Endothelial cell of umbilical vein (primary cell): ENCODE measurements around the gene USF1. TPM values are rescaled to one million over a fixed set of nuclear protein-coding genes. Genes with fewer than 3 reads are reported as not detected.

Experiments used
- BruUV-seq: library from RNA; stranded (reverse); fragments of 400-500 nt; replicated peaks from 2 replicates; lab custom pipeline; 2021; lab: Mats Ljungman, UMichigan
- CTCF ChIA-PET: fragments of 300-600, 350-600 bp; sonication (Branson Sonifier 250); formaldehyde crosslinking; loops from one replicate; lab custom pipeline; 2021; ENCODE audit warnings: antibody characterized with exemption, inconsistent platforms; lab: Charles Lee
- POLR2A ChIA-PET: fragments of 300-600, 350-600 bp; sonication (Branson Sonifier 250); formaldehyde crosslinking; loops from one replicate; lab custom pipeline; 2021; ENCODE audit warnings: antibody characterized with exemption, inconsistent platforms; lab: Charles Lee
- DNase-seq: peaks from one replicate; pipeline ENCODE4 v3.0.0-alpha.2; 2011; ENCODE audit warnings: low read depth, low spot score
- FAIRE-seq: peaks from 2 replicates; lab custom pipeline; 2011; peaks lifted over from hg19 to GRCh38; lab: Jason Lieb, UNC
- H2AFZ ChIP-seq: 2 replicates; pipeline ENCODE4 v1.6.0; 2012; ENCODE audit warnings: low read depth, low read length, control low read depth, inconsistent platforms
- H3K27ac ChIP-seq: 2 replicates; pipeline ENCODE4 v1.5.1; 2011; ENCODE audit warnings: low read depth, mild to moderate bottlenecking, control low read depth, low read length, moderate library complexity; ENCODE audit not compliant: insufficient read depth
- H3K27me3 ChIP-seq, 2 experiments: 2 replicates each; pipeline versions ENCODE4 v1.6.0 to v1.6.1; 2011; ENCODE audit warnings: low read length in 2 of 2, mixed read lengths in 1 of 2; ENCODE audit not compliant: control insufficient read depth in 2 of 2, insufficient read depth in 2 of 2
- H3K36me3 ChIP-seq, 2 experiments: 2 replicates in 1 of 2; 3 replicates in 1 of 2; pipeline ENCODE4 v1.5.1; 2011; ENCODE audit warnings: low read length in 2 of 2, mild to moderate bottlenecking in 1 of 2, moderate library complexity in 1 of 2; ENCODE audit not compliant: control insufficient read depth in 2 of 2, insufficient read depth in 2 of 2; ENCODE audit errors: extremely low read depth in 1 of 2
- H3K4me1 ChIP-seq: 3 replicates; pipeline ENCODE4 v1.5.1; 2011; ENCODE audit warnings: mild to moderate bottlenecking, low read length; ENCODE audit not compliant: control insufficient read depth, insufficient read depth; ENCODE audit errors: extremely low read depth
- H3K4me2 ChIP-seq: 2 replicates; pipeline ENCODE4 v1.6.1; 2011; ENCODE audit warnings: low read length, control low read depth, mixed read lengths; ENCODE audit not compliant: insufficient read depth
- H3K4me3 ChIP-seq, 3 experiments: fragments of 200-600 bp in 1 of 3; sonication (generic), shearing (Covaris generic) in 1 of 3; replicated peaks in 1 of 3; 2 replicates each; pipeline ENCODE4 v1.5.1; 2011 to 2016; ENCODE audit warnings: control low read depth in 3 of 3, low read length in 3 of 3, mild to moderate bottlenecking in 2 of 3, inconsistent platforms in 1 of 3, low read depth in 1 of 3, moderate library complexity in 1 of 3; ENCODE audit not compliant: insufficient read depth in 1 of 3
- H3K79me2 ChIP-seq: 2 replicates; pipeline ENCODE4 v1.6.0; 2012; ENCODE audit warnings: low read length, inconsistent platforms; ENCODE audit not compliant: control insufficient read depth, insufficient read depth
- H3K9ac ChIP-seq: replicated peaks from 2 replicates; pipeline ENCODE3; 2011; ENCODE audit warnings: low read length, control low read depth; ENCODE audit not compliant: insufficient read depth; ENCODE audit errors: extremely low read depth
- H3K9me1 ChIP-seq: replicated peaks from 3 replicates; pipeline ENCODE4 v1.6.0; 2011; ENCODE audit warnings: mild to moderate bottlenecking, low read length; ENCODE audit not compliant: control insufficient read depth, insufficient read depth; ENCODE audit errors: extremely low read depth
- H3K9me3 ChIP-seq: replicated peaks from 2 replicates; pipeline ENCODE4 v1.5.1; 2012; ENCODE audit warnings: low read length, inconsistent platforms; ENCODE audit not compliant: control insufficient read depth, insufficient read depth
- H4K20me1 ChIP-seq: replicated peaks from 2 replicates; pipeline ENCODE3; 2011; ENCODE audit warnings: mild to moderate bottlenecking, low read length; ENCODE audit not compliant: control insufficient read depth, insufficient read depth; ENCODE audit errors: extremely low read depth
- EZH2 ChIP-seq: IDR thresholded peaks from 2 replicates; pipeline ENCODE4 v1.6.1; 2012; ENCODE audit warnings: borderline replicate concordance, low read depth, mild to moderate bottlenecking, moderate library complexity, low read length, inconsistent platforms; ENCODE audit not compliant: severe bottlenecking
- JUN ChIP-seq: IDR thresholded peaks from 2 replicates; pipeline ENCODE4 v1.6.1; 2011; ENCODE audit warnings: borderline replicate concordance, low read depth; ENCODE audit not compliant: insufficient read length, insufficient read depth
- MYC ChIP-seq: IDR thresholded peaks from one replicate; pipeline ENCODE4 v1.6.1; 2011; ENCODE audit warnings: mild to moderate bottlenecking, low read depth, low read length
- POLR2A ChIP-seq: IDR thresholded peaks from 2 replicates; pipeline ENCODE4 v1.6.1; 2012; ENCODE audit warnings: low read depth, mild to moderate bottlenecking, control low read depth, low read length
- dilution Hi-C: fragments of 300-500 bp; cut with MboI; formaldehyde crosslinking; loops from one replicate; pipeline ENCODE4 v1.15.0; 2019; ENCODE audit warnings: low sequenced_read_pairs; ENCODE audit not compliant: extremely low pct_ligation_motif_present
- intact Hi-C: fragments of 100-400 bp; cut with micrococcal nuclease; formaldehyde crosslinking; loops from one replicate; pipeline ENCODE4 v1.10.0; 2022
- polyA plus RNA-seq, 4 experiments: library from polyadenylated mRNA; depleted of rRNA in 3 of 4; stranded (reverse) in 3 of 4; unstranded in 1 of 4; fragments of >200 nt; gene quantifications; 2 replicates each; pipeline versions ENCODE4 v1.2.1 to v1.2.3, GENCODE V29; 2011 to 2012; ENCODE audit warnings: missing spikeins in 1 of 4
- total RNA-seq: library from RNA; stranded (reverse); gene quantifications from 2 replicates; pipeline ENCODE4 v1.2.3, GENCODE V29; 2021

The USF1 gene
- total and polyA plus RNA-seq, 2 donors (not counting 3 experiments of a cell fraction or from before 2014, with no cell fraction given), result 53.4 to 56.7 TPM

DNA sequence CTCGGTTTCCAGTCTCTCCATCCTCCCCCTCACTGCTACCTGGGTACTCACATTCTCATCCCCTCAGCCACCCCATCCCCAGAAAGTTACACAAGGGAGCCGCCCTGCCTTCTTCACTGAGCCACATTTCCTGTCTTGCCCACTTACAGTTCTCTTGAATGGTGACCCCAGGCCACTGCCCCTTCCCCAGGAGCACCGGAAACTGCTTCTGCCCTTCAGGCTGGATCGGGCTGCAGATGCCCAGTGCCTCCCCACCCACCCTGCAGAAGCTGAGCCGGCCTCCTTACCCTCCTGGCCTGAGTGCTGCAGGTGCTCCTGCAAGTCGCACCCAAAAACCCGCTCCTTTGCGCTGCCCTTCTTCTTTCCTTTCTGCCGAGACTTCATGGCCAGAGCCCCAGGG is 23.5 kb upstream of the USF1 start:
- FAIRE-seq (no peak), DNase-seq (no peak)
- no peaks in the 10 kb centered on the region for H3K4me1 ChIP-seq
- dilution Hi-C loops, result no loop called here
- POLR2A ChIA-PET, result no interaction called here
- H3K4me2 ChIP-seq, result no peak overlapping the region
- no peaks in the 10 kb centered on the region for H3K9me1 ChIP-seq
- peaks cover 2% of the 10 kb centered on the region in 2 experiments for H3K27me3 ChIP-seq
- TF ChIP-seq EZH2, result no peak
- no peak for TF ChIP-seq POLR2A
- no peak for TF ChIP-seq JUN
- no peaks in the 10 kb centered on the region for H3K9me3 ChIP-seq
- H3K79me2 ChIP-seq, result no peaks in the 10 kb centered on the region
- H4K20me1 ChIP-seq, result no peaks in the 10 kb centered on the region
- BruUV-seq, result no TSS peak
- H2AFZ ChIP-seq, result no peak overlapping the region
- H3K36me3 ChIP-seq, result no peaks in the 10 kb centered on the region
- H3K4me3 ChIP-seq, result no peak overlapping the region
- CTCF ChIA-PET, result interaction anchor here (1.3 to 1.6 kb wide), 3 partner anchors 24 to 79 kb away, joined by 4 to 7 read pairs (median 4); partner anchors contain the start of genes F11R and USF1
- no peak overlapping the region for H3K9ac ChIP-seq
- H3K27ac ChIP-seq, result no peak overlapping the region
- intact Hi-C loops, result no loop called here

DNA sequence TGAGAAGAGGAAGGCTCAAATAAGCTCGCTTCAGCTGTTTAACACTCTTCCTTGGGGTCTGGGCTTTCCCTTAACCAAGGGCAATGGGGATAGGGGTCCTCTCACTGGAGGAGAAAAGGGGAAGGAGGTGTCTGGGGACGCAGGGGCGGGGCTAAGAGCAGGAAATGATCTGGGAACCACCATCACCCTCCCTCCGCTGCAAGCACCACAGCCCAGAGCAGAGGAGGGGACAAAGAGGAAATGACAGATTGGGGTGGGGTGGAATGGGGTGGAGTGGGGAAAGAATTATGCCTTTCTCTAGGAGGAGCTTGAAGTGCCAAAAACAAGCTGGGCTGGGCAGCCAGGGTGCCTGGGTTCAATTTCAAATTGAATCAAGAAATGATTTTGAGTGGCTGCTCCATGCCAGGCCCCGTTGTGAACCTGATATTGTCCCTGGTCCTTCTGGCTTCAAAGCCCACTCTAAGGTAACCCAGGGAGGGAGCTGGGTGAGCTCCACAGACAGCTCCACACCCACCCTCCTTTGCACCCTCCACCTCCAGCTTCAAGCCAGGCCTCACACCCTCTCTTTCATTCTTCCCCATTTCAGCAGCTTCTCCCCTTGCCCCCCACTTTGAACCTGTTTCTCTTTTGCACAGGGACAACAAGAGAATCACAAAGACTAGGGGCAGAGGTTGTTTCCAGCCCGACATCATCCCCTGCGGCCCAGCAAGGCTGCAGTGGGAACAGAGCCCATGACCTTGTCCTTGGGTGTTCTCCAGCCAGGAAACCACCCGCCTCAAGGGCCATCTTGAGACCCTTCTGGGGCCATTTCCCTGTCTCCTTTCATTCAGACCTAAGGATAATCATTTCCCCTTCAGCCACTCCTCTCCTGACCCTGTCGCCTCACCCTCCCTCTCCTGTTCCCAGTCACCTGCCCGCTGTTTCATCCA is 22.8 kb upstream of the USF1 start:
- Histone ChIP-seq H3K36me3 (no peaks in the 10 kb centered on the region), H3K4me1 (no peaks in the 10 kb centered on the region), H3K4me2 (no peak overlapping the region), H3K4me3 (no peak overlapping the region), H3K9me1 (no peaks in the 10 kb centered on the region), H3K27ac (no peak overlapping the region), H3K9me3 (no peaks in the 10 kb centered on the region), H3K79me2 (no peaks in the 10 kb centered on the region), H2AFZ (peak overlapping the region; percentile 48), H3K27me3 (peaks cover 2% of the 10 kb centered on the region in 2 experiments), H3K9ac (no peak overlapping the region), H4K20me1 (no peaks in the 10 kb centered on the region)
- DNase-seq (no peak), FAIRE-seq (no peak)
- intact Hi-C loops (no loop called here), dilution Hi-C loops (no loop called here)
- BruUV-seq, result no TSS peak
- ChIA-PET CTCF (interaction anchor here (1.3 to 1.6 kb wide), 3 partner anchors 23 to 78 kb away, joined by 4 to 7 read pairs (median 4); partner anchors contain the start of genes F11R and USF1), POLR2A (interaction anchor here (0.6 kb wide), 1 partner anchor 1039 kb away, joined by 5 read pairs; no protein-coding TSS in a partner anchor)
- no peak for TF ChIP-seq MYC
